Measurements from ENCODE around the gene EXOC4. TPM values are rescaled to one million over a fixed set of nuclear protein-coding genes. Genes with fewer than 3 reads are reported as not detected.

Gene EXOC4
- total RNA-seq, 2 donors from 2014 or later = 48.9 to 102 TPM

DNA sequence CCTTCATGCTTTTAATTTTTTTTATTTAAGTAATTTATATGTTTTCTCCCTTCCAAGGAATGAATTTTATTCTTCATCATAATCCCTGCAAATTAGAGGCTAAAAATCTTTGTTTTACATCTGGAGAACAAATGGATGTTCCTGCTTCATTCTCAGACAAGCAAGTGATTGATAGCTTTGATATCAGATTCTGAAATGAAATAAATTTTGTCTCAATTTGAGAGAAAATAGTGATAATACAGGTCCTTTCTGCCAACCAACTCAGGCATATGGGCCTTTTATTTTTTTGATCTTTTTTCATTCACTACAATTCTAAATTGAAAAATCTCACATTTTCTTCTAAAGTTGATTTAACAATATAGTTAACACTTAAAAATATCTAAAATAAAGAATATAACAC, 427.1 kb downstream of the EXOC4 start:
- no peak for DNase-seq (ENCODE audit: low spot score)
- no peaks in the 10 kb centered on the region for H3K9me3 ChIP-seq
- H3K27me3 ChIP-seq (replicated peaks; ENCODE audit: insufficient read depth) = no peaks in the 10 kb centered on the region
- no peaks in the 10 kb centered on the region for H3K4me1 ChIP-seq (replicated peaks)
- no peak overlapping the region for H3K4me3 ChIP-seq
- TF ChIP-seq POLR2A (IDR thresholded peaks at IDR 0.05) (no peak), POLR2AphosphoS5 (IDR thresholded peaks at IDR 0.05) (no peak)
- TF ChIP-seq, protein P1, sequence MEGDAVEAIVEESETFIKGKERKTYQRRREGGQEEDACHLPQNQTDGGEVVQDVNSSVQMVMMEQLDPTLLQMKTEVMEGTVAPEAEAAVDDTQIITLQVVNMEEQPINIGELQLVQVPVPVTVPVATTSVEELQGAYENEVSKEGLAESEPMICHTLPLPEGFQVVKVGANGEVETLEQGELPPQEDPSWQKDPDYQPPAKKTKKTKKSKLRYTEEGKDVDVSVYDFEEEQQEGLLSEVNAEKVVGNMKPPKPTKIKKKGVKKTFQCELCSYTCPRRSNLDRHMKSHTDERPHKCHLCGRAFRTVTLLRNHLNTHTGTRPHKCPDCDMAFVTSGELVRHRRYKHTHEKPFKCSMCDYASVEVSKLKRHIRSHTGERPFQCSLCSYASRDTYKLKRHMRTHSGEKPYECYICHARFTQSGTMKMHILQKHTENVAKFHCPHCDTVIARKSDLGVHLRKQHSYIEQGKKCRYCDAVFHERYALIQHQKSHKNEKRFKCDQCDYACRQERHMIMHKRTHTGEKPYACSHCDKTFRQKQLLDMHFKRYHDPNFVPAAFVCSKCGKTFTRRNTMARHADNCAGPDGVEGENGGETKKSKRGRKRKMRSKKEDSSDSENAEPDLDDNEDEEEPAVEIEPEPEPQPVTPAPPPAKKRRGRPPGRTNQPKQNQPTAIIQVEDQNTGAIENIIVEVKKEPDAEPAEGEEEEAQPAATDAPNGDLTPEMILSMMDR (IDR thresholded peaks at IDR 0.05) = no peak
- intact Hi-C loops (cut with DNase I) = no loop called here
- no peak overlapping the region for H3K27ac ChIP-seq
- H3K36me3 ChIP-seq = no peaks in the 10 kb centered on the region

DNA sequence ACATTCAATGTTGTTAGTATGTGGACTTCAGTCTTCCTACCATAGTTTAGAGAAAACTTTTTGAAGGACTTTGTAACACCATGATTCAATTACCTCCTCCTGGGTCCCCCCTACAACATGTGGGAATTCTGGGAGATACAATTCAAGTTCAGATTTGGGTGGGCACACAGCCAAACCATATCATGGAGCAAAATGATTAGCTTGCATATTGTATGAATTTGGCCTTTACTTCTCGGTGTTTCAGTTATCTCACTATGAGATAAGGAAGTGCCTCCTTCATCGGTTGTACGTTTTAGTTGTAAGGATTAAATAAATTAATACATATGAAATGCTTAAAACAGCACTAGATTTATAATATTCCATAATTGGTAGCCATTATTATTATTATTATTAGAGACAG, 428.7 kb downstream of the EXOC4 start:
- Histone ChIP-seq H3K9me3 (no peaks in the 10 kb centered on the region), H3K27me3 (replicated peaks; ENCODE audit: insufficient read depth) (no peaks in the 10 kb centered on the region), H3K27ac (no peak overlapping the region), H3K4me1 (replicated peaks) (no peaks in the 10 kb centered on the region), H3K4me3 (no peak overlapping the region), H3K36me3 (no peaks in the 10 kb centered on the region)
- TF ChIP-seq POLR2AphosphoS5 (IDR thresholded peaks at IDR 0.05) (no peak), POLR2A (IDR thresholded peaks at IDR 0.05) (no peak)
- TF ChIP-seq, protein P1 (IDR thresholded peaks at IDR 0.05) = no peak
- intact Hi-C loops (cut with DNase I) = no loop called here
- 98% methylated on average over 3 of the region's 3 CpGs for WGBS
- DNase-seq (ENCODE audit: low spot score) = no peak

DNA sequence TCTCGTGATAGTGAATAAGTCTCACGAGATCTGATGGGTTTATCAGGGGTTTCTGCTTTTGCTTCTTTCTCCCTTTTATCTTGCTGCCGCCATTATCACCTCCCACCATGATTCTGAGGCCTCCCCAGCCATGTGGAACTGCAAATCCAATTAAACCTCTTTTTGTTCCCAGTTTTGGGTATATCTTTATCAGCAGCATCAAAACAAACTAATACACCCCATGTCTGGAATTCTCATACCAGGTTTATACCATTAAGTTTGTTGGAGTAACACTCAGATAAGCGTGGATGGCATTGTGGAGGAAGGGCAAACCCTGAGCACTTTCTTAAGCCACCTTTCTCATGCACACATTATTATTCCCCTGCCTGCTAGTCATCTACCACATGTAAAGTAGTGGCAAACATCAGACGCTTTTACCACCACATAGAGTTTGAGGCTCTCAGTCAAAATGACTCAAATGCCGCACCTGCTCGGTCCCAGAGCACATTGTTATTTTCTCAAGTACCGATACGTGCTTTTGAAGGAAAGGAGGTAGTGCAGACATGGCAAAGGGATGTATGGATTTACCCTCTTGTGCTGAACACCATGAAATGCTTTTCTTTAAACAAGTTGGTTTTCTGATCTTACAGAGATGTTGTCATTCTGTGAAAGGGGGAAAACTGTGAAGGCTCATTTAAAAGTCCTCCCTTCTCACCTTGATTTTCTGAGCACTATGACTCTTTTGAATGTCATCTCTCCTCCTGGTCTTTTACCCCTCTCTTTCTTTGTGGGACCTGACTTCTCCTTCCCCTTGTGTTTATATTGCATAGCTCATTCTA, 429.7 kb downstream of the EXOC4 start:
- H3K4me3 ChIP-seq = no peak overlapping the region
- TF ChIP-seq POLR2AphosphoS5 (IDR thresholded peaks at IDR 0.05) (no peak), POLR2A (IDR thresholded peaks at IDR 0.05) (no peak)
- TF ChIP-seq, protein P1 (IDR thresholded peaks at IDR 0.05) = no peak
- H3K27ac ChIP-seq = no peak overlapping the region
- 72% methylated on average over 9 of the region's 9 CpGs for WGBS
- intact Hi-C loops (cut with DNase I) = no loop called here
- H3K36me3 ChIP-seq = no peaks in the 10 kb centered on the region
- H3K27me3 ChIP-seq (replicated peaks; ENCODE audit: insufficient read depth) = no peaks in the 10 kb centered on the region
- no peaks in the 10 kb centered on the region for H3K9me3 ChIP-seq
- DNase-seq (ENCODE audit: low spot score) = no peak
- H3K4me1 ChIP-seq (replicated peaks) = no peaks in the 10 kb centered on the region

DNA sequence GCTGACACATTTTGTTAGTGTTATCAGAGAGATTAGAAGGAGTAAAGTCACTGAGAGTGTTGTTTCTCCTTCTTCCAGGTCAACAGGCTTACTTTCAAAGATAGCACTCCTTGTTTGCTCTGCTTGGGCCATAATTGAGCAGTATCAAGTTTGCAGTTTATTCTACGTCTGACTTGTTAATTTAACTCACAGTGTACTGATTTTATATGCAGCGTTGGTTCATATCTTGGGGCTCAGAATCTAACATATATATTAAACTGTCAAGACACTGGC, 430.2 kb downstream of the EXOC4 start:
- H3K36me3 ChIP-seq = no peaks in the 10 kb centered on the region
- intact Hi-C loops (cut with DNase I) = no loop called here
- H3K4me3 ChIP-seq = no peak overlapping the region
- no peak for DNase-seq (ENCODE audit: low spot score)
- TF ChIP-seq, protein P1 (IDR thresholded peaks at IDR 0.05) = no peak
- no peak for TF ChIP-seq POLR2A (IDR thresholded peaks at IDR 0.05)
- TF ChIP-seq POLR2AphosphoS5 (IDR thresholded peaks at IDR 0.05) = no peak
- H3K27ac ChIP-seq = no peak overlapping the region
- H3K9me3 ChIP-seq = no peaks in the 10 kb centered on the region
- H3K4me1 ChIP-seq (replicated peaks) = no peaks in the 10 kb centered on the region
- 70% methylated on average over 2 of the region's 2 CpGs for WGBS
- no peaks in the 10 kb centered on the region for H3K27me3 ChIP-seq (replicated peaks; ENCODE audit: insufficient read depth)

DNA sequence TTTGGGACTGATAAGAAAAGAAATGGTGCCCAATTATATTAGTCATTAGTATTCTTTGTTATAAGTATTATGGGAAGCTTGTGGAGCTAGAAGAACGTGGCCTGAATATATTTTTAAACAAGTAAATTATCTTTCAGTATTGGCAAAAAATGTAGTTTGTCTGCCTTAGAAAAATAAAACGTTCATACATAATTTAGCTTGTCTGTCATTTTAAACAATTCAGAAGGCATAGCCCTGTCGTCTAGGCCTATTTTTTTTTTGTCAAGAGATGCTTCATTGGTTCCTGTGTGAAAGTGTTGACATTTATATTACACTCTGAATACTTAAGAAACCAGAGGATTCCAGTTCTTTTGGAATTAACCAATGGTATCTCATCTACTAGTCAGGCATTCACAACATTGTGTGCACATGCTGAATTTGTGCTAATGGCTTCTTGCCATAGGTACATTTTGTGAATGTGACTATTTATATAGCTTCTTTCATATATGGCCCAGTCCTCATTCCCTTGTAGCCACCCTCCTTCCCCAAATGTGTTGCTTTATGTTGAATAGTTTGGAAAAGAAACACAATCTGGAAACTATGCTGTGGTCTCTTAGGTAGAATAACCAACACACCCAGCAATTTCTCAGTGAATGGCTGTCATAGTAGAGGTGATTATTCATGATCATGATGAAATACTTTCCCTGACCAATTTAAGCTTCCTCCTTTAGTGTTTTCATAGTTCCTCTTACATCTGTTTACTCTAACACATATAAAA, 435.8 kb downstream of the EXOC4 start:
- intact Hi-C loops (cut with DNase I) = no loop called here

More for the DNA sequence above, 435.8 kb downstream of the EXOC4 start:
- no peaks in the 10 kb centered on the region for H3K27me3 ChIP-seq (replicated peaks; ENCODE audit: insufficient read depth)
- WGBS = 44% methylated on average over 3 of the region's 3 CpGs
- H3K27ac ChIP-seq = no peak overlapping the region
- no peaks in the 10 kb centered on the region for H3K4me1 ChIP-seq (replicated peaks)
- no peaks in the 10 kb centered on the region for H3K36me3 ChIP-seq
- DNase-seq (ENCODE audit: low spot score) = no peak
- TF ChIP-seq, protein P1 (IDR thresholded peaks at IDR 0.05) = no peak
- TF ChIP-seq POLR2A (IDR thresholded peaks at IDR 0.05) (no peak), POLR2AphosphoS5 (IDR thresholded peaks at IDR 0.05) (no peak)
- H3K9me3 ChIP-seq = no peaks in the 10 kb centered on the region
- H3K4me3 ChIP-seq = no peak overlapping the region
